SK-MEL-5 (cell line): Measurements from ENCODE around the gene SDR42E1. TPM values are rescaled to one million over a fixed set of nuclear protein-coding genes. Genes with fewer than 3 reads are reported as not detected.

Source experiments
- DNase-seq: peaks from one replicate; pipeline ENCODE4 v3.0.0-alpha.2; 2016; ENCODE audit warnings: low read depth, low spot score
- in situ Hi-C: cut with HindIII; loops from 2 replicates; pipeline ENCODE4 v1.10.0; 2016; ENCODE audit warnings: low sequenced_read_pairs, high pct_unique_total_duplicates, low pct_unique_long_range_greater_than_20kb
- polyA plus RNA-seq, 2 experiments: library from polyadenylated mRNA; depleted of rRNA; stranded (reverse); fragments of >200 nt; gene quantifications; 2 replicates each; pipeline ENCODE4 v1.2.3, GENCODE V29; 2015
- total RNA-seq: library from RNA; depleted of rRNA; stranded (reverse); fragments of >200 nt; shearing (Covaris generic); gene quantifications from 2 replicates; pipeline ENCODE4 v1.2.3, GENCODE V29; 2014; rRNA removed

Gene SDR42E1, protein sequence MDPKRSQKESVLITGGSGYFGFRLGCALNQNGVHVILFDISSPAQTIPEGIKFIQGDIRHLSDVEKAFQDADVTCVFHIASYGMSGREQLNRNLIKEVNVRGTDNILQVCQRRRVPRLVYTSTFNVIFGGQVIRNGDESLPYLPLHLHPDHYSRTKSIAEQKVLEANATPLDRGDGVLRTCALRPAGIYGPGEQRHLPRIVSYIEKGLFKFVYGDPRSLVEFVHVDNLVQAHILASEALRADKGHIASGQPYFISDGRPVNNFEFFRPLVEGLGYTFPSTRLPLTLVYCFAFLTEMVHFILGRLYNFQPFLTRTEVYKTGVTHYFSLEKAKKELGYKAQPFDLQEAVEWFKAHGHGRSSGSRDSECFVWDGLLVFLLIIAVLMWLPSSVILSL
- total RNA-seq: not detected in 2 replicates
- 0.01 TPM in 1 of 2 replicates, not detected in the other for polyA plus RNA-seq (2015; cell fraction: cytosol; rRNA removed)
- polyA plus RNA-seq (2015; cell fraction: nucleus; rRNA removed): not detected in 2 replicates

- no peak for DNase-seq
- in situ Hi-C loops: no loop called here
Observed at GRCh38 chr16:82011199-82011641, at the start of gene SDR42E1. TSS of gene SDR42E1 (minus strand) at chr16:82011470. CDS start at chr16:82000858, 10,612 bp downstream.

GRCh38 chr16:82059983-82060421, 48.7 kb upstream of the SDR42E1 start:
- no peak for DNase-seq
- in situ Hi-C loops: no loop called here

- DNase-seq: no peak
- in situ Hi-C loops: no loop called here
Observed at GRCh38 chr16:82059161-82059982, 48.1 kb upstream of the SDR42E1 start.

- no peak for DNase-seq
- in situ Hi-C loops: no loop called here
Observed at GRCh38 chr16:82056550-82056896, 45.3 kb upstream of the SDR42E1 start.

GRCh38 chr16:82055728-82056549, 44.7 kb upstream of the SDR42E1 start:
- DNase-seq: no peak
- in situ Hi-C loops: no loop called here

- DNase-seq: no peak
- in situ Hi-C loops: no loop called here
Observed at GRCh38 chr16:82055117-82055516, 43.8 kb upstream of the SDR42E1 start.

GRCh38 chr16:82051656-82052055, 40.4 kb upstream of the SDR42E1 start:
- in situ Hi-C loops: no loop called here
- no peak for DNase-seq

- no peak for DNase-seq
- in situ Hi-C loops: no loop called here
Observed at GRCh38 chr16:82050909-82051357, 39.7 kb upstream of the SDR42E1 start.

- in situ Hi-C loops: no loop called here
- DNase-seq: no peak
Observed at GRCh38 chr16:82050506-82050905, 39.2 kb upstream of the SDR42E1 start.

GRCh38 chr16:82049484-82049883, 38.2 kb upstream of the SDR42E1 start:
- DNase-seq: no peak
- in situ Hi-C loops: no loop called here

DNA sequence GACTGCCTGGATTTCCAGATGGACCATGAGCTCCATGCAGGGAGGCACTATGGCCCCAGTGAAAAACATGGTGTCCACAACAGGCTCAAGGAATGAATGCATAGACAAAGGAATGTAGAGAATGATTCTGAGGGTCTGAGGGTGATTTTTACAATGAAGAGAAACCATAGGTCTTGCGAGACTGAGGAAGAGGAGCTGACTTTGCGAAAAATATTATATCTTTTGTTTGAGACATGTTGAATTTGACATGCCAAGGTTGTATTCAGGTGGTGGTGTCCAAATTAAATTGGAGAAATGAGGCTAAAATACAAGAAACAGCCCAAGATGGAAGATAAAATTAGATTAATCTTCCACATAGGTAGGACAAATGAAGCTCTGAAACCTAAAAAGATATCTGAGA, 36.5 kb upstream of the SDR42E1 start:
- DNase-seq: no peak
- in situ Hi-C loops: no loop called here

GRCh38 chr16:82047374-82047773, 36.1 kb upstream of the SDR42E1 start:
- DNase-seq: no peak
- in situ Hi-C loops: no loop called here

DNA sequence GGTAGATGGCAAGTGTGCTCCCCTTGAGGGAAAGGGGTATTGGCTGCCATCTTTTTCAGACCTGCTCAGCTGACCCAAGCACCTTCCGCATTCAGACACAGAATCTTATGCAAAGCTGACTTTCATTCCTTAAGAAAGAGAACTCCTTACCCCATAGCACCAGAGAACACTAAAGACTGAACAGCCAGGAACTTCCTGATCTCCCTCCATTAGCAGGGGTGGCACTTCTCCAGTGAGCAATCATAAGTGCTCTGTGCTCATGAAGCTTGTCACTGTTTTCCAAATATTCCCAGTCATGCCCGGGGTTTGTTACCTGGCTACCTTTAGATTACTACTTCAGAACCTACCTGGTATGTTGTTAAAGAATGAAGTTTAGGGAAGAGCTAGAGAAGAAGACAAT, 35.7 kb upstream of the SDR42E1 start:
- in situ Hi-C loops: no loop called here
- no peak for DNase-seq

GRCh38 chr16:82046541-82046940, 35.3 kb upstream of the SDR42E1 start:
- DNase-seq: no peak
- in situ Hi-C loops: no loop called here

DNA sequence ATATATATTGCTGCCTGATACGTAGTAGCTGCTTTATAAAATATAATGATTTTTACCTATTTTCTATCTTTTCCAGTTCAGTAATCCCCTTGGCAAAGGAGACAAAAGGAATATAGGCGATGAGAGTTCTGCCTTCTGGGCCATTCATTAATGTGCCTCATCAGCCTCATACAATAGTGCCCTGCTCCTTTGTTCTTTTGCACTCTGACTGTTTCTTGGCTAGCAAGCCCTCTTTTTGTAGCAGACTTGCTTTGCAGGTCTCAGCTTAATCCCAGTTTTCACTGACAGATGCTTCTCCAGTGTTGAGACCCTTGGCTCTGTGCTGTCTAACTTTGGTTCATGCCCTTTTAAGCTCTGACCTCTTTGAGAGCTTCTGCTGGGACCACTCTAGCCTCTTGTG, 34.2 kb upstream of the SDR42E1 start:
- in situ Hi-C loops: no loop called here

DNA sequence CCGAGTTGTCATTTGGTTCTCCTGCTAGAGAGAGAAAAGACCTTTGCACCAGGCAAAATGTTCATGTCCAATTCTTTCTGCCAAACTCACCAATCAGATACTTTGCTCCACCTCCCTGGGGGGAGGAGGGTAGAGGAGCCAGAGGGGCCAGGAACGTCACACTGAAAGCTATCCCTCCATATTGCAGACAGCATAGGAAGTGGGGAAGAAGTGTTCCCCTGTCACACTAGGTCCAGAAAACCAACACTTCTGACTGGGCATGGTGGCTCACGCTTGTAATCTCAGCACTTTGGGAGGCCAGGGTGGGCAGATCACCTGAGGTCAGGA, 33.3 kb upstream of the SDR42E1 start:
- in situ Hi-C loops: no loop called here
- DNase-seq: no peak

More for the DNA sequence above, 34.2 kb upstream of the SDR42E1 start:
- DNase-seq: no peak

DNA sequence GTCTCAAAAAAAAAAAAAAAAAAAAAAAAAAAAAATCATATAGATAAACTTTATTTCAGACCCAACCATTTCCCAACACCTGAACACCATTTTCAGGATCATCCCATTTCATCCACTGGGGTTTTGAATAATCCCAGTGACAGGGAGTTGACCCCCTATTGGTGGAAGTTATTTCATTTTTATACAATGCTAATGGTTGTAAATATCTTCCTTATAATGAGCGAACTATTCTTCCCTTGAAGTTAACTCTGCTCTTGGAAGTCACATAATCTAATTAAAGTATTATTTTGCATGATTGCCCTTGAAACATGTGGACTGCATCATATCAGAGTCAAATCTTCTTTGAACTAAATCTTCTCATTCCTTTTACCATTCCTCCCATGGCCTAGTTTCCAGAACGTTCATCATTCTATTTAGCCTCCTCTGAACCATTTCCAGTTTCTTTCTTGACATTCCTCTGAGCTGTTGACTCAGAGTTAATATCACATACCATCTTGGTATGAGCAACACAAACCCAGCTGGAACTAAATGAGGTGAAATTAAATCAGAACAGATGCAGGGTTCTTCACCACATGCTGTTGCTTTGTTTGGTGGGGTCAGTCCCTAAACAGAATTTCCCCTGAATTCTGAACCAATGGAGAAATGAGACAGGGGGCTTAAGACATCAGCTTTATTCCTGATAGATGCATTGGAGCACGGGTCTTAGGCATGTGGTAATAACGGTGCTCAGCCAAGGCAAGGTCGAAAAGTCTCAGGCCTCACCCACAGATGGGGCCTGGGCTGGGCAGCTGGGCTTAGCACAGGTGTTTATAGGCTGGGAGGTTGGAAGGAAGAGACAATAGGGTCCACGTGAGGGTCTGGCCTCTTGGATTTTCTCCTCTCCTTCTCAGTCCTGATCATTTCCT, 32.7 kb upstream of the SDR42E1 start:
- in situ Hi-C loops: no loop called here
- DNase-seq: no peak
